ENCODE measurements around the gene LEO1. TPM values are rescaled to one million over a fixed set of nuclear protein-coding genes. Genes with fewer than 3 reads are reported as not detected.

LEO1 gene
- total and polyA plus RNA-seq, 2 of the 13 experiments (the other 11 are each of a cell fraction or from before 2014, with no cell fraction given): 17.0 to 60.3 TPM

GRCh38 chr15:52011711-52012144, 40.1 kb upstream of the LEO1 start (continued):
- TF ChIP-seq, protein P1, sequence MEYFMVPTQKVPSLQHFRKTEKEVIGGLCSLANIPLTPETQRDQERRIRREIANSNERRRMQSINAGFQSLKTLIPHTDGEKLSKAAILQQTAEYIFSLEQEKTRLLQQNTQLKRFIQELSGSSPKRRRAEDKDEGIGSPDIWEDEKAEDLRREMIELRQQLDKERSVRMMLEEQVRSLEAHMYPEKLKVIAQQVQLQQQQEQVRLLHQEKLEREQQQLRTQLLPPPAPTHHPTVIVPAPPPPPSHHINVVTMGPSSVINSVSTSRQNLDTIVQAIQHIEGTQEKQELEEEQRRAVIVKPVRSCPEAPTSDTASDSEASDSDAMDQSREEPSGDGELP (IDR thresholded peaks at IDR 0.05; ENCODE audit: borderline replicate concordance, low read depth): peak; percentile 47; the same call in 1 of the 2 replicates
- TF ChIP-seq ZFP36 (IDR thresholded peaks at IDR 0.05; ENCODE audit: borderline replicate concordance, low read depth, low read length, partially characterized antibody) (no peak), MTERF4 (CRISPR knock-in tag; IDR thresholded peaks at IDR 0.05) (no peak), FOXO1 (CRISPR knock-in tag; IDR thresholded peaks at IDR 0.05) (no peak), SATB2 (CRISPR knock-in tag; IDR thresholded peaks at IDR 0.05) (no peak), NBN (conservative IDR thresholded peaks at IDR 0.05) (no peak), FOXA3 (CRISPR knock-in tag; IDR thresholded peaks at IDR 0.05) (no peak), BRD4 (CRISPR knock-in tag; IDR thresholded peaks at IDR 0.05) (no peak), RELA (CRISPR knock-in tag; IDR thresholded peaks at IDR 0.05) (no peak)
- TF ChIP-seq, protein P2, sequence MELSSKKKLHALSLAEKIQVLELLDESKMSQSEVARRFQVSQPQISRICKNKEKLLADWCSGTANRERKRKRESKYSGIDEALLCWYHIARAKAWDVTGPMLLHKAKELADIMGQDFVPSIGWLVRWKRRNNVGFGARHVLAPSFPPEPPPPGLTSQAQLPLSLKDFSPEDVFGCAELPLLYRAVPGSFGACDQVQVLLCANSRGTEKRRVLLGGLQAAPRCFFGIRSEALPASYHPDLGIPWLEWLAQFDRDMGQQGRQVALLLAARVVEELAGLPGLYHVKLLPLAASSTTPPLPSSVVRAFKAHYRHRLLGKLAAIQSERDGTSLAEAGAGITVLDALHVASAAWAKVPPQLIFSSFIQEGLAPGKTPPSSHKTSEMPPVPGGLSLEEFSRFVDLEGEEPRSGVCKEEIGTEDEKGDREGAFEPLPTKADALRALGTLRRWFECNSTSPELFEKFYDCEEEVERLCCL (CRISPR knock-in tag; IDR thresholded peaks at IDR 0.05; ENCODE audit: borderline replicate concordance): no peak

Measured in HepG2 (cell line).